ENCODE measurements around the gene MAP4K3.
"Not testable (repeated sequence)": the region's sequence is repeated elsewhere in the genome, so short reads cannot be mapped to it uniquely, and the experiment has no call there.

Gene MAP4K3

GRCh38 chr2:39325966-39326365 is 111.1 kb downstream of the MAP4K3 start:
- no peak overlapping the region for H3K4me3 ChIP-seq (ENCODE audit: low read depth, low read length)
- TF ChIP-seq, protein P1, sequence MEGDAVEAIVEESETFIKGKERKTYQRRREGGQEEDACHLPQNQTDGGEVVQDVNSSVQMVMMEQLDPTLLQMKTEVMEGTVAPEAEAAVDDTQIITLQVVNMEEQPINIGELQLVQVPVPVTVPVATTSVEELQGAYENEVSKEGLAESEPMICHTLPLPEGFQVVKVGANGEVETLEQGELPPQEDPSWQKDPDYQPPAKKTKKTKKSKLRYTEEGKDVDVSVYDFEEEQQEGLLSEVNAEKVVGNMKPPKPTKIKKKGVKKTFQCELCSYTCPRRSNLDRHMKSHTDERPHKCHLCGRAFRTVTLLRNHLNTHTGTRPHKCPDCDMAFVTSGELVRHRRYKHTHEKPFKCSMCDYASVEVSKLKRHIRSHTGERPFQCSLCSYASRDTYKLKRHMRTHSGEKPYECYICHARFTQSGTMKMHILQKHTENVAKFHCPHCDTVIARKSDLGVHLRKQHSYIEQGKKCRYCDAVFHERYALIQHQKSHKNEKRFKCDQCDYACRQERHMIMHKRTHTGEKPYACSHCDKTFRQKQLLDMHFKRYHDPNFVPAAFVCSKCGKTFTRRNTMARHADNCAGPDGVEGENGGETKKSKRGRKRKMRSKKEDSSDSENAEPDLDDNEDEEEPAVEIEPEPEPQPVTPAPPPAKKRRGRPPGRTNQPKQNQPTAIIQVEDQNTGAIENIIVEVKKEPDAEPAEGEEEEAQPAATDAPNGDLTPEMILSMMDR (IDR thresholded peaks at IDR 0.05; ENCODE audit: low read depth, low read length) = no peak

DNA sequence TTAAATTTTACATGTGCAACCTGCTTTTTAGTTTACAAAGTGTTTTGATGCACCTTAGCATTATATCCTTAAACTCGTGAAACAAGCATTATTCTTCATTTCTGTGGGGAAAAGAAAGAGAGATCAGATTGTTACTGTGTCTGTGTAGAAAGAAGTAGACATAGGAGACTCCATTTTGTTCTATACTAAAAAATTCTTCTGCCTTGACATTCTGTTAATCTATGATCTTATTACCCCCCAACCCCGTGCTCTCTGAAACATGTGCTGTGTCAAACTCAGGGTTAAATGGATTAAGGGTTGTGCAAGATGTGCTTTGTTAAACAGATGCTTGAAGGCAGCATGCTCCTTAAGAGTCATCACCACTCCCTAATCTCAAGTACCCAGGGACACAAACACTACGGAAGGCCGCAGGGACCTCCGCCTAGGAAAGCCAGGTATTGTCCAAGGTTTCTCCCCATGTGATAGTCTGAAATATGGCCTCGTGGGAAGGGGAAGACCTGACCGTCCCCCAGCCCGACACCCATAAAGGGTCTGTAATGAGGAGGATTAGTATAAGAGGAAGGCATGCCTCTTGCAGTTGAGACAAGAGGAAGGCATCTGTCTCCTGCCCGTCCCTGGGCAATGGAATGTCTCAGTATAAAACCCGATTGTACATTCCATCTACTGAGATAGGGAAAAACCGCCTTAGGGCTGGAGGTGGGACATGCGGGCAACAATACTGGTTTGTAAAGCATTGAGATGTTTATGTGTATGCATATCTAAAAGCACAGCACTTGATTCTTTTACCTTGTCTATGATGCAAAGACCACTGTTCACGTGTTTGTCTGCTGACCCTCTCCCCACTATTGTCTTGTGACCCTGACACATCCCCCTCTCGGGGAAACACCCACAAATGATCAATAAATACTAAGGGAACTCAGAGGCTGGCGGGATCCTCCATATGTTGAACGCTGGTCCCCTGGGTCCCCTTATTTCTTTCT is 115.7 kb downstream of the MAP4K3 start:
- not testable (repeated sequence) for H3K4me3 ChIP-seq (ENCODE audit: low read depth, low read length)

DNA sequence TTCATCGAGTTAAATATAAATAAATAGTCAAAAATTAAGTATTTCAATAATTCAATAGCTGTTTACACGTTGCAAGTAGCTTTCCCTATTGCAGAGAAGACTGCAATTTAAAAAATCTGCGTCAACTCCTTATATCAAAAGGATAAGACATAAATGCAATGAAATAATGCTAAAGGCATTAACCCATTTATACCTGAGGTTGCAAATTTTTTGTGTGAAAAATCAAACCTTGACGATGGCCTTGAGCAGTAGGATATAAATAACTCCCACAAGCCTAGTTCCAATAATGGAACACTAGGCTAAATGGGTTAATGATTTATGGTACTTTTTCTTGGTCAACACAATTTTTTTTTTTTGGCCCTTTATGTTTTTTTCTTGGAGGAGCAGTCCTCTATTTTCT is 116.9 kb downstream of the MAP4K3 start:
- TF ChIP-seq, protein P1 (IDR thresholded peaks at IDR 0.05; ENCODE audit: low read depth, low read length) = no peak

DNA sequence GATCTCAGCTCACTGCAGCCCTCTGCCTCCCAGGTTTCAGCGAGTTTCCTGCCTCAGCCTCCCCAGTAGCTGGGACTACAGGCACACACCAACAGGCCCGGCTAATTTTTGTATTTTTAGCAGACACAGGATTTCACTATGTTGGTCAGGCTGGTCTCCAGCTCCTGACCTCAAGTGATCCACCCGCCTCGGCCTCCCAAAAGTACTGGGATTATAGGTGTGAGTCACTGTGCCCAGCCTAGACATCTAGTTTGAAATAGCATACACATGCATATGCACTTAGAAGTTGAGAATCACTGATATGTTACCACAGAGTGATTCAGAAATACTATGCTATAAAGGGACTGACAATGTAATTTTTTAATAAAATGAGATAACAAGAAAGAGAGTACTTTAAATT is 123.5 kb downstream of the MAP4K3 start:
- no peak overlapping the region for H3K4me3 ChIP-seq (ENCODE audit: low read depth, low read length)
- TF ChIP-seq, protein P1 (IDR thresholded peaks at IDR 0.05; ENCODE audit: low read depth, low read length) = no peak

More for the DNA sequence above, 116.9 kb downstream of the MAP4K3 start:
- no peak overlapping the region for H3K4me3 ChIP-seq (ENCODE audit: low read depth, low read length)

DNA sequence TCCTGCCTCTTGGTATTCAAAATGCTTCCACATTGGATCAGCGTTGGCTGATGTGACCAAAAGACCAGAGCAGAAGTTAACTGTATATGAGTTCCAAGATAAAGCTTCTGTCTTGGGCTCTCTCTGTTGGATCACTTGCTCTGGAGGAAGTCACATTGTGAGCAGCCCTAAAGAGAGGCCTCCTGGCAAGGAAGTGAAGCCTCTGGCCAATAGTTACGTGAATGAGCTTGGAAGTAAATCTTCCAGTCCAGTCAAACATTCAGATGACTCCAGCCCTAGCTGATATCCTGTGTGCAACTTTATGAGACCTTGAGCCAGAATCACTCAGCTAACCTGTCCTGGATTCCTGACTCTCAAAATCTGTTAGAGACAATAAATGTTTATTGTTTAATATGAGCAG is 125.6 kb downstream of the MAP4K3 start:
- no peak overlapping the region for H3K4me3 ChIP-seq (ENCODE audit: low read depth, low read length)
- TF ChIP-seq, protein P1 (IDR thresholded peaks at IDR 0.05; ENCODE audit: low read depth, low read length) = no peak

DNA sequence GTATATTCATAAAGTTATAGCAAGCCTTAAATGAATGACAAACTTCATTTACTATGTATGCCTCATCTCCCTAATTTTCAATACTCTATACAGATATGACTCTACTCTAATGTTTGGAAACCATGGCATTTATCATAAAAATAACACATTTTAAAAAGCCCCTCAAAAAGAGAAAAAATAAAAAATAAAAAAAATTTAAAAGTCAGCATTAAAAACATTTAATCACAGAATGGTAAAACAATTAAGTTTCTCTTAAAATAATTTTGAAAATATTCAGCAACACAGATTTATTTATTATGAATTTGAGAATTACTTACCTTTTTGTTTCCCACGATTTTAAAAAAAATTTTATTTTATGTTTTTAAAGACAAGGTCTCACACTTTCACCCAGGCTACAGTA is 128.3 kb downstream of the MAP4K3 start:
- TF ChIP-seq, protein P1 (IDR thresholded peaks at IDR 0.05; ENCODE audit: low read depth, low read length) = no peak
- no peak overlapping the region for H3K4me3 ChIP-seq (ENCODE audit: low read depth, low read length)

DNA sequence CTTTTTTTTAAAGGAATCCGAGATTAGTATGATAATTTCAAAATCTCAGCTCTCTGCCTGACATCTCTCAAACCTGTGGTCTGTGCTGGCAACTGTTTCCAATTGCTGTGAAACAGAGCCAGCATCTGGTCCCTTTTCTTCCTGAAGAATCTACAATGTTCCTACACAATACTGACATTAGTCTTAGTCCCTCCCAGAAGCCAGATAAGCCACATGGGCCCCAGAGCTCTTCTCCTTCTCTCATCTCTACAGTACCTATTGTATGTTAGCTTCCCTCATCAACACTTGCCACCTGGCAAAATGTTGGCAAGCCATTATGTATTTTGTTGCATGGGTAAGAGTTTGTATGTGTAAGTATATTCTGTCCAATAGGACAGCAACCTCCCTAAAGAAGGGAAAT is 130.5 kb downstream of the MAP4K3 start:
- TF ChIP-seq, protein P1 (IDR thresholded peaks at IDR 0.05; ENCODE audit: low read depth, low read length) = no peak
- no peak overlapping the region for H3K4me3 ChIP-seq (ENCODE audit: low read depth, low read length)
